Fibroblast of skin of back (primary cell): ENCODE data around the gene INHA. TPM values are rescaled to one million over a fixed set of nuclear protein-coding genes. Genes with fewer than 3 reads are reported as not detected.
A peak's percentile ranks its signal among the peaks of the same experiment; 100 is the strongest.

Experiments used
- DNase-seq: peaks from one replicate; pipeline ENCODE4 v3.0.0-alpha.2; 2013
- polyA plus RNA-seq, 2 experiments: library from polyadenylated mRNA; unstranded; fragments of 120-200 nt; gene quantifications; one replicate each; pipeline ENCODE4 v1.2.1, GENCODE V29; 2013; ENCODE audit not compliant: insufficient read length in 2 of 2

INHA gene, protein sequence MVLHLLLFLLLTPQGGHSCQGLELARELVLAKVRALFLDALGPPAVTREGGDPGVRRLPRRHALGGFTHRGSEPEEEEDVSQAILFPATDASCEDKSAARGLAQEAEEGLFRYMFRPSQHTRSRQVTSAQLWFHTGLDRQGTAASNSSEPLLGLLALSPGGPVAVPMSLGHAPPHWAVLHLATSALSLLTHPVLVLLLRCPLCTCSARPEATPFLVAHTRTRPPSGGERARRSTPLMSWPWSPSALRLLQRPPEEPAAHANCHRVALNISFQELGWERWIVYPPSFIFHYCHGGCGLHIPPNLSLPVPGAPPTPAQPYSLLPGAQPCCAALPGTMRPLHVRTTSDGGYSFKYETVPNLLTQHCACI
- 0.36 TPM for polyA plus RNA-seq (2013, experiment 1 of 2; ENCODE audit: insufficient read length)
- 0.53 TPM for polyA plus RNA-seq (2013, experiment 2 of 2; ENCODE audit: insufficient read length)

GRCh38 chr2:219572237-219573001, at the start of gene INHA:
Gene INHA (plus strand): TSS chr2:219572310. CDS start chr2:219572375, 65 bp downstream.
- no peak for DNase-seq

DNA sequence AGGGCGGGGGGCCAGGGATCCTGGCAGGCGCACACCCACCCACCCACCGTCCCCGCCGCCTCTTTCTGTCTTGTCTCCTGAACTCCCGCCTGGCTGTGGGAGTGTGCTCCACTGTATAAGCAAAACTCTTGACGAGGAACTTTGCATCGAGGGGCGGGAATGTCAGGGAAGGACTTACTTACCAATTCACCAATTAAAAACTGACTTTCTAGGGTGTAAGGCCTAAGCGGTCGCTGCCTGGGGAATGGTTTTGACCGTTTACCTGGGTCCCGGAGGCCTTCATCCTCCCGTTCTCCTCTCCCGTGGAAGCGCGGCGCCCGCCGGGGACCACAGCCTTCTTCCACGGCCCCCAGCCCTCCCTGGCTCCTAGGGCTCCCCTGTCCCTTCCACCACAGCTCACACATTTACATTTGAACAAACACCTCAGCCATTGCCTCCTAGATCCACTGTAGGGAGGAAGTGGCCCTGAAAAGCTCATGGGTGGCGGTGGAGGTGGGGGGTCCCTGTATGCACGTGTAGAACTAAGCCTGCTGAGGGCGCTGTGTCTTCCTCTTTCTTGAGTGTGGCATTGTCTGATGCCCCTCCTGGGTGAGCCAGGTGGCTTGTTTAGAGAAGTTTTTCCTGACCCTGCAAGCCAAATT, 49.0 kb upstream of the INHA start:
- no peak for DNase-seq

DNA sequence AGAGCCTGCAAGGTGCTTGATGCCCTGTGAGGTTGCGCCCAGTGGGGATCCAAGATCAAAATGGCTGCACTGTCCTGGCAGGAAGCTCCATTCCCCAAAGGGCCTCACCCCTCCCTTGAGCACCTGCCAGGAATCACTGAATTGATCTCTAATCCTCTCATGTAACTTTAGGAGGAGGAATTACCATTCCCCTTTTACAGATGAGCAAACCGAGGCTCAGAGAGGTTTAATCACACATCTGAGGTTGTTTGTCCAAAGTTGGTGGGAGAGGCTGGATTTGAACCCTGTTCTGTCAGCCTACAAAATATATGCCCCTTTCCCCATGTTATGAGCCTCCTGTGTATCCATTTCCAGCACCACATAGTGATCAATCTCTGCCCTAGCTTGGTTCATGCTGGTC, 47.3 kb upstream of the INHA start:
- no peak for DNase-seq

GRCh38 chr2:219525533-219526232, 46.4 kb upstream of the INHA start:
- DNase-seq: no peak

DNA sequence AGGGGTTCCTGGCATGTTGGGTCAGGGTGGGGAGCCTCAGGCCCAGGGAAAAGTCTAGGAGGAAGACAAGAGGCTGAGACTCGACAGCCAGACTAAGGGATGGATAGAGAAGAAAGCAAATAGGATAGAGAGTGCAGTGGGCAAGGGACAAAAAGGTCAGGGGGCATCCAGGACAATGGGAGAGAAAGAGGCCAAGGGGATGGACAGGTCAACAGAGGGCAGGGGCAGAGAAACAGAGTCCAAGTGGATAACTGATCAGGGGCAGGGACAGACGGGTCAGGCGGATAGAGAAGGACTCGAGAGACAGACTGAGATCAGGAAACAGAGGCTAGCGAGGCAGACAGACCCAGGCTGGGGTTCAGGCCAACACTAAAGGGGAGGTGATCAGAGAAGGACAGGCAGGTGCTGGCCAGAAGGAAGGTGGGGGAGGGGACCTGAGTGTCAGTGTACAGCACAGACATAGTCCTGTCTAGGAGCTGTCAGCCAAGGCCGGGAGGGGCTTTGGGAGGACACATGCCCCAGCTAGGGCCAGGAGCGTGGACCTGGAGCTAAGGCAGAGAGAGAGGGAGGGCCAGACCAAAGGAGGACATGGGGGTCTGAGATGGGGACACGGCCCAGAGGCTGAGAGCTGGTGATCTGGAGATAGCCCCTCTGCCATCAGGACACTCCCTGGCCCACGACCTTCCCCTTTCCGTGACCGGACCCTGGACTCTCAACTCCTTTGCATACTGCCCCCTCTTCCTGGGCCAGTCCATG, 45.6 kb upstream of the INHA start:
- DNase-seq: no peak

DNA sequence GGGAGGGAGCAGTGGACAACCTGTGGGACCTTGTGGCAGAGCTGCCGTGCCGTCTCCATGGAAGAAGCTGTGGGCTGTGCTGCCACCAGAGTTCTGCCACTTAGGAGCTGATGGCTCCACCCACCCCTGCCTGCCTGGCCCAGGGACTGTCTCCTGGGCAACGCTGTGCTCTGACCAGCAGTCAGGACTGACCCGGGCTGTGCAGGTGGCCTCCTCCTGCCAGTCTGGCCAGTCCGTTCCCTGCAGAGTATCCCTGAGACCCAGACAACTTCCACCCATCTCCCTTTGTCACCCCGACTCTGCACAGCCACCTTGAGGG, 45.1 kb upstream of the INHA start:
- no peak for DNase-seq

DNA sequence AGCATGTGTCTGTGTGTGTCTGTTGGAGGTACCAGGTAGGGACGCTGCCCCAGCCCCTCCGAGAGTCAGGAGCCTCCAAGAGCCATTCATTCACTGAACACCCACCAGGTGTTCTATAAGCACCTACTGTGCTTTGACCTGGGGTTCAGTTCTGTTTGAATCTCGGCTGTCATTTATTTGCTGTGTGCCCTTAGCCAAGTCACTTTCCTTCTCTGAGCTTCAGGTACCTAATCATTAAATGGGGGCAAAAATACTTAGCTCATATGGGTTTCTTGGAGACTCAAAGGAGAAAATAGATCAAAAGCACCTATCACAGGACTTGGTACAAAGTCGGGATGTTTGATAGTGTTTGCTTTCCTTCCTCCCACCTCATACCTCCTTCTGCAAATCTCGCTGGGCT, 44.6 kb upstream of the INHA start:
- DNase-seq: no peak

DNA sequence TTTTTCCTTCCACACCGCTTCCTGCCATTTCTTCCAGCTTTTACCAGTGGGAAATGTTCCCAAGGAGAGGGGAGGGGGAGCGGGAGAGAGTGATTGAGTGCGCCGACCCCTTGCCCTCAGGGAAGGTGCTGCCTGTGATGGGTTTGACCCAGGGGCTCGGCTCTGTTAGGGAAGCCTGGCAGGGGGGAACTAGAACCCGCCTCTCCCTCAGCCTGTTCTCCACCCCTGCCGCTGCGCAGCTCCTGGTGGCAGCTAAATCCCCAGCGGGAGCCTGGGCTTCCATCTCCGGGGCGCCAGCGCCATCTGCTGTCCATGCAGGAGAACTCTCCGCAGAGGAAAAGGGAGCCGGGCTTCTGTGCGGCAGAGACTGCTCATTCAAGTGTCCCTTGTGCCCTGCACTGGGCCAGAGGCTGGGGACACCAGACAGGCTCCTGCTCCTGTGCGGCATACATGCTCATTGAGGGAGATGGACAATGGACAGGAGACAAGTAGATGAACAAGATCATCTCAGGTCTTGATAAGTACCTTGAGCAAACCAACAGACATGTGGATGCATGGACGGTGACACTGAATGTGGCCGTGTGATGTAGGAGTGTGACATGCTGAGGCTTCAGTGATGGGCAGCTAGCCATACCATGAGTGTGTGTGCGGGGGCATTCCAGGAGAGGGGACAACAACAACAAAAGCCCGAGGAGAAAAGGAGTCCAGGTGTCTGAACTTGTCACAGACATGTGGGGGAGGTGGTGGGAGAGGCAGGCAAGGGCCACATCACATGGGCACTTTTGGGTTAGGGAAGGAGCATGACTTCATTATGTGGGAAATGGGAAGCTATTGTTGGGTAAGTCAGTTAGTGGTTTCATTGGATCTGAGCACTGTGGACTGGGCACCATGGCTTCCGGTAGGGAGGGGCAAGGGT, 41.8 kb upstream of the INHA start:
- DNase-seq: peak; percentile 77

DNA sequence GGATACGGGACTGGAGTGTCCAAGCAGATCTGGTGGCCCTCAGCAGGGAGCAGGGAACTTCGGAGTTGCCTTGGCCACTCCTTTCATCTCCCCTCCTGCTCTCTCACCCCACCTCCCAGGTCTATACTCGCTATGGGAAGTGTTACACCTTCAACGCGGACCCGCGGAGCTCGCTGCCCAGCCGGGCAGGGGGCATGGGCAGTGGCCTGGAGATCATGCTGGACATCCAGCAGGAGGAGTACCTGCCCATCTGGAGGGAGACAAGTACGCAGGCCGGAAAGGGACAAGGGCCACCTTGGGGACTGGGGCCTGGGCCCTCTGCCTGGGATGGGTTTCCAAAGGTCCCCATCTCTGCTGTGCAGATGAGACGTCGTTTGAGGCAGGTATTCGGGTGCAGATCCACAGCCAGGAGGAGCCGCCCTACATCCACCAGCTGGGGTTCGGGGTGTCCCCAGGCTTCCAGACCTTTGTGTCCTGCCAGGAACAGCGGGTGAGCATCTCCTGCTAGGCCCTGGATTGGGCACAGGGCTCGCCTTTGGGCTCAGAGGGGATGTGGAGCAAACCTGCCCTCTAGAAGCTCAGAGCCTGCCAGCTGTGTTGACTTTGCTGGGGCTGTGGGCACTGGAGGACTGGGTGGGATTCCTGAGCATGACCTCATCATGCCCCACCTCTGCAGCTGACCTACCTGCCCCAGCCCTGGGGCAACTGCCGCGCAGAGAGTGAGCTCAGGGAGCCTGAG, 40.3 kb upstream of the INHA start:
- DNase-seq: no peak

DNA sequence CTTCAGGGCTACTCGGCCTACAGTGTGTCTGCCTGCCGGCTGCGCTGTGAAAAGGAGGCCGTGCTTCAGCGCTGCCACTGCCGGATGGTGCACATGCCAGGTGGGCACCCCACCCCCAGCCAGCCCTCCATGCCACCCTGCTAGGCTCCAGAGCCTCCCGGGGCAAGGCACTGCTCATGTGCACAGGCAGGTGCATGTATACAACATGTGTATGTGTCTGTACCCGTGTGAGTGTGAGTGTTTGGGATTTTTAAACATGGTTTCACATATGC, 39.8 kb upstream of the INHA start:
- DNase-seq: no peak

DNA sequence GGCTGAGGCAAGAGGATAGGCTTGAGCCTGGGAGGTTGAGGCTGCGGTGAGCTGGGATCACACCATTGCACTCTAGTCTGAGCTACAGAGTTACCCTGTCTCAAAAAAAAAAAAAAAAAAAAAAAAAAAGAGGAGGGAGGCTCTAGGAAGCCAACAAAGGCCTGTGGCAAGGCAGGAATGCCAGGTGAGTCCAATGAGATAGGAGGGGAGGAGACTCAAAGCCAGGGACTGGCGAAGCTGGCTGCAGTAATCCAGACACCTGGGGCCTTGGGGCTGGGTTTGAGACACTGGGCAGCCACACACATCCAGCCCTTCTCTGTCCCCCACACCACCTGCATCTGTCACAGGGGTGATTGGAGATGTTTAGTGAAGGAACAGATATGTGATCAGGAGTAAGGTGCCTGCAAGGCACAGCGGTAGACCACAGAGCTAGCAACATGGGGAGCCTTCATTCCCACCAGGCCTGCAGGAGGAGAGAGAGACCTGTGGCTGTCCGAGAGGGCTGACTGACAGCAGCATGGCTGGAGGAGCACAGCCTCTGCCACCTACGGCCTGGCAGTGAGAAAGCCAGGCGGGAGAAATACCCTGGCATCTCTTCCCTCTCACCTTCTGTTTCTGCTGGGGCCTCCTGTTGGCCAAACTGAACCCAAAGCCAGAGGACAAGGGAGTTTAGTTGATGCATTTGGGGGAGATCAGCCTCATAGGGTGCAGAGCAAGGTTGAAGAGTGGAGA, 38.0 kb upstream of the INHA start:
- DNase-seq: no peak

DNA sequence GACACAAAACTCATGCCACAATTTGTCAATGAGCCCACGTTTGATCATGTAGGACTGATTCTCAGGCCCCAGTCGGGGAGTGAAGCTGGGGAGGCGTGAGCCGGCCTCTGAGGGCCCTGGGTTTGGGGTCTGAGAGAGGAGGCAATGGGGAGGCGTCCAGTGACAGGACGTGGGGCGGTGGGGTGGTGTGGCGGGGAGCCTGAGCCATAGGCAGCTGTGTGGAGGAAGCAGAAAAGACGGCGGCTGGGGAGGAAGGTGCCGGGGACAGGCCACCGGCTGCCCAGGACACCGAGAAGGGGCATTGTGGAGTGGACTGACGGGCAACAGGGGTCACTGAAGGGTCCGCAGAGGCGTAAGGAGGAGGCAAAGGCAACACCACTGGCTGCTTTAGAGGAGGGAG, 35.7 kb upstream of the INHA start:
- no peak for DNase-seq

- DNase-seq: no peak
Measured at GRCh38 chr2:219536967-219537366, 35.1 kb upstream of the INHA start.

GRCh38 chr2:219537657-219538488, 34.2 kb upstream of the INHA start:
- no peak for DNase-seq

- DNase-seq: peak; percentile 35
Measured at GRCh38 chr2:219538504-219538951, 33.6 kb upstream of the INHA start.

DNA sequence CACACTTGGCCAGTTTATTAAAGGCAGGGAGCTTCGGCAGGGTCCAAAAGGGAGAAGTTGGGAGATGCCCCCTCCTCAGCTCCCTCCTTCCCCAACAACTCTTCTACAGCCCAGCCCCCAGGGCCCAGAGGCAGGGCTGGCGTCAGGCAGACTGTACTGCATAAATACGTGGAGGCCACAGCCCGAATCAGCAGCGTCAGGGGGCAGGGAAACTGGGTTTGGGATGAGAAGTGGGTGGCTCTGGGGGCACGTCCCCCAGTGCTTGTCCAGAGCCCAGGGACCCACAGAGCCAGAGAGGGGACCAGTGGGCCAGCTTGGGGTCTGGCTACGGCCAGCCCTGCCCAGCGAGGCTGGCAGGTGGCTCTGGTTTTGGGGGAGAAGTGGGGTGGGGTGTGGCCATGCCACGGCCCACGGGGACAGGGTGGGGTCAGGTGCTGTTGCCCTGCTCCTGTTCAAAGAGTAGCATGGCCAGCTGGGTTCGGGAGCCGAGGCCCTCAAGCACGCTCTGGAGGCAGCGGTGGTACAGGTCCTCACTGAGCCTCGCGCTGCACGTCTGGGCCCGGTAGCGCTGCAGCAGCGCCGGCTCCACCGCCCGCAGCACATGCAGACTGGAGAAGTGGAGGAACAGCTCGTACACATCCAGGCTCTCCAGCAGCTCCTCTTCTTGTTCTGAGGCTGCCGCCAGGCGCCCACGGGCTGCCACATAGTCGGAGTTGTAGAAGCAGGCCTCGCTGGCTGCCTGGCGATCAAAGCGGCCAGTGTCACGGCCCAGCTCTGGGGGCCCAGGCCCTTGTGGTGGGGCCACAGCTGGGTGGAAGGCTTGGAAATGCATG, 32.9 kb upstream of the INHA start:
- DNase-seq: no peak

- DNase-seq: no peak
Measured at GRCh38 chr2:219539926-219540678, 32.0 kb upstream of the INHA start.
